ENCODE data around the gene ARL6IP5.

ARL6IP5 gene

DNA sequence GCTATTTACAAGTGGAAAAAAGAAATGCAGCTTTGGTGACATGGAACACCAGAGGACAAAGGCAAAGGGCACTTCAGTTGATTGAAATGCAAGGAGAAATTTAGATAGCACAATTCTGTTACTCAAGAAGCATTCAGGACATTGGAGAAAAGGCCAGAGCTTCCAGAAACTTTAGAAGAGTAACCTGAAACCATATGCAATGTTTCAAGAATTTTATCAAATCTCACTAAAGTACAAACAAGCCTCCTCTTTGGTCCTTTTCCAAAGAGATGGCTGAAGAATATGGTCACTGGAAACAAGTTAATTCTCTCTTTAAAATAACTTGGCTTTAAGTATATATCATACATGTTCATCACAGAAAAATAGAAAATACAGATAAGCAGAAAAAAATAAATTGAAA is 52.3 kb downstream of the ARL6IP5 start:
- POLR2A ChIA-PET, result no interaction called here
- TF ChIP-seq FOXA1 (IDR thresholded peaks at IDR 0.05) (no peak), FOXM1 (IDR thresholded peaks at IDR 0.05; ENCODE audit: borderline replicate concordance) (no peak), ELF4 (IDR thresholded peaks at IDR 0.05) (no peak), CTBP1 (IDR thresholded peaks at IDR 0.05; ENCODE audit: borderline replicate concordance) (no peak), ARNT (IDR thresholded peaks at IDR 0.05) (no peak), LEF1 (IDR thresholded peaks at IDR 0.05; ENCODE audit: borderline replicate concordance) (no peak), TARDBP (IDR thresholded peaks at IDR 0.05) (no peak)
- CTCF ChIA-PET, result interaction anchor here (0.7 to 0.9 kb wide), 2 partner anchors 16 to 25 kb away, joined by 3 to 4 read pairs; no protein-coding TSS in a partner anchor
- no peak for DNase-seq (ENCODE audit: extremely low spot score)

DNA sequence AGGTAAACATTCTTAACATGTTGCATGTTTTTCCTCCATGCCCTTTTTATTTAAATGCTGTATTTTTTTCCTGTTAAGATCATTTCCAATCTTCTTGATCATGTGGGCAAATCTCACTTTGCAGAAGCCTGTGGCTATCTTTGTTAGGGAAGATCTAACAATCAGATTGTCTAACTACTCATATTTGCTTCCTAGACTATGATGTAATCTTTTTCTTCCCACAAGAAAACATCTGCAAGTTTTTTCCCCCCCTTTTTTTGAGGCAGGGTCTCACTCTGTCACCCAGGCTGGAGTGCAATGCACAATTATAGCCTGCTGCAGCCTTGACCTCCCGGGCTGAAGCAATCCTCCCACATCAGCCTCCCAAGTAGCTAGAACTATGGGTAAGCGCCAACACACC is 52.7 kb downstream of the ARL6IP5 start:
- POLR2A ChIA-PET, result no interaction called here
- TF ChIP-seq ELF4 (IDR thresholded peaks at IDR 0.05) (no peak), TARDBP (IDR thresholded peaks at IDR 0.05) (no peak), SP1 (IDR thresholded peaks at IDR 0.05) (no peak), ARNT (IDR thresholded peaks at IDR 0.05) (no peak), HDGF (IDR thresholded peaks at IDR 0.05; ENCODE audit: borderline replicate concordance) (no peak), FOXM1 (IDR thresholded peaks at IDR 0.05; ENCODE audit: borderline replicate concordance) (no peak), BHLHE40 (IDR thresholded peaks at IDR 0.05; ENCODE audit: borderline replicate concordance) (no peak), NFRKB (IDR thresholded peaks at IDR 0.05) (no peak), SUZ12 (IDR thresholded peaks at IDR 0.05) (no peak), L3MBTL2 (conservative IDR thresholded peaks at IDR 0.05) (no peak), CTBP1 (IDR thresholded peaks at IDR 0.05; ENCODE audit: borderline replicate concordance) (no peak), LEF1 (IDR thresholded peaks at IDR 0.05; ENCODE audit: borderline replicate concordance) (no peak), FOXK2 (IDR thresholded peaks at IDR 0.05) (no peak), FOXA1 (IDR thresholded peaks at IDR 0.05) (no peak), ZNF384 (IDR thresholded peaks at IDR 0.05) (no peak)
- TF ChIP-seq, protein P1, sequence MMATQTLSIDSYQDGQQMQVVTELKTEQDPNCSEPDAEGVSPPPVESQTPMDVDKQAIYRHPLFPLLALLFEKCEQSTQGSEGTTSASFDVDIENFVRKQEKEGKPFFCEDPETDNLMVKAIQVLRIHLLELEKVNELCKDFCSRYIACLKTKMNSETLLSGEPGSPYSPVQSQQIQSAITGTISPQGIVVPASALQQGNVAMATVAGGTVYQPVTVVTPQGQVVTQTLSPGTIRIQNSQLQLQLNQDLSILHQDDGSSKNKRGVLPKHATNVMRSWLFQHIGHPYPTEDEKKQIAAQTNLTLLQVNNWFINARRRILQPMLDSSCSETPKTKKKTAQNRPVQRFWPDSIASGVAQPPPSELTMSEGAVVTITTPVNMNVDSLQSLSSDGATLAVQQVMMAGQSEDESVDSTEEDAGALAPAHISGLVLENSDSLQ (IDR thresholded peaks at IDR 0.05), result no peak
- DNase-seq (ENCODE audit: extremely low spot score), result no peak
- CTCF ChIA-PET, result interaction anchor here (0.7 kb wide), 1 partner anchor 16 kb away, joined by 4 read pairs; no protein-coding TSS in a partner anchor

DNA sequence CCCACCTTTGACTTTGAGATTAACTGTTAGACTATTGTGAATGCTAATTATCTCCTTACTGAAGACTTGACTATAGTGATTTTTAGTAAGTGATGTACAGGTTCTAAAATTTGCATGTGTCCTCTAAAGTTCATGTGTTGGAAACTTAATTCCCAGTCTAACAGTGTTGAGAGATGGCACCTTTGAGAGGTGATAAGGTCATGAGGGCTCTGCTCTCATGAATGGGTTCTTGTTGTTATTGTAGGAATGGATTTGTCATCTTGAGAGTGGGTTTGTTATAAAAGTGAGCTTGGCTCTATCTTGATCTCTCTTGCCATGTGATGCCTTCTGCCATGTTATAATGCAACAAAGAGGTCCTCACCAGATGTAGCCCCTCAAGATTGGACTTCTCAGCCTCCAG is 56.6 kb downstream of the ARL6IP5 start:
- TF ChIP-seq CTBP1 (IDR thresholded peaks at IDR 0.05; ENCODE audit: borderline replicate concordance) (no peak), ZNF384 (IDR thresholded peaks at IDR 0.05) (no peak), BHLHE40 (IDR thresholded peaks at IDR 0.05; ENCODE audit: borderline replicate concordance) (no peak), FOXA1 (IDR thresholded peaks at IDR 0.05) (no peak), ARNT (IDR thresholded peaks at IDR 0.05) (no peak), LEF1 (IDR thresholded peaks at IDR 0.05; ENCODE audit: borderline replicate concordance) (no peak), SP1 (IDR thresholded peaks at IDR 0.05) (no peak), FOXK2 (IDR thresholded peaks at IDR 0.05) (no peak), HDGF (IDR thresholded peaks at IDR 0.05; ENCODE audit: borderline replicate concordance) (no peak), TARDBP (IDR thresholded peaks at IDR 0.05) (no peak), ELF4 (IDR thresholded peaks at IDR 0.05) (no peak), FOXM1 (IDR thresholded peaks at IDR 0.05; ENCODE audit: borderline replicate concordance) (no peak), SUZ12 (IDR thresholded peaks at IDR 0.05) (no peak), L3MBTL2 (conservative IDR thresholded peaks at IDR 0.05) (no peak), NFRKB (IDR thresholded peaks at IDR 0.05) (no peak)
- TF ChIP-seq, protein P1 (IDR thresholded peaks at IDR 0.05), result no peak
- no peak for DNase-seq (ENCODE audit: extremely low spot score)
- ChIA-PET POLR2A (no interaction called here), CTCF (interaction anchor here (0.7 kb wide), 1 partner anchor 20 kb away, joined by 3 read pairs; no protein-coding TSS in a partner anchor)

DNA sequence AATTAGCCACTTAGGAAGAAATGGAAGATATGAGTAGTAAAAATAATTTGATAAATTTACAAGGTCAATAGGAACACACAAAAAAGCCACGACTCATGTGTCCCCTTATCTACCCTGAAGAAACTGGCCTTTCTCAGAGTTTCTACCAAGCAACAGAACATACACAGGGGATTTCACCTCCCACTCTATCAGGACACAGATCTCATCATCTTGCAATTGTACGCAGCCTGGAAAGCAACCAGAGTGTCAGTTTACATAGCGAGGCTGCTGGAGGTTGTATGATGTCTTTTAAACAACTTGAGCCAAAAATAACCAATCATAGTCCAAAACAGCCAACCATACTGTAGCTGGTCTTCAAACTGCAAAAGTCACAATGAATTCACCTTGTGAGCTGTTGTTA is 57.4 kb downstream of the ARL6IP5 start:
- ChIA-PET POLR2A (no interaction called here), CTCF (no interaction called here)
- TF ChIP-seq ELF4 (IDR thresholded peaks at IDR 0.05) (no peak), ARNT (IDR thresholded peaks at IDR 0.05) (no peak), LEF1 (IDR thresholded peaks at IDR 0.05; ENCODE audit: borderline replicate concordance) (no peak), ZNF384 (IDR thresholded peaks at IDR 0.05) (no peak), FOXA1 (IDR thresholded peaks at IDR 0.05) (no peak), BHLHE40 (IDR thresholded peaks at IDR 0.05; ENCODE audit: borderline replicate concordance) (no peak), CTBP1 (IDR thresholded peaks at IDR 0.05; ENCODE audit: borderline replicate concordance) (no peak), SP1 (IDR thresholded peaks at IDR 0.05) (no peak), FOXK2 (IDR thresholded peaks at IDR 0.05) (no peak), FOXM1 (IDR thresholded peaks at IDR 0.05; ENCODE audit: borderline replicate concordance) (no peak), HDGF (IDR thresholded peaks at IDR 0.05; ENCODE audit: borderline replicate concordance) (no peak), NFRKB (IDR thresholded peaks at IDR 0.05) (no peak), L3MBTL2 (conservative IDR thresholded peaks at IDR 0.05) (no peak), TARDBP (IDR thresholded peaks at IDR 0.05) (no peak), SUZ12 (IDR thresholded peaks at IDR 0.05) (no peak)
- TF ChIP-seq, protein P1 (IDR thresholded peaks at IDR 0.05), result no peak
- DNase-seq (ENCODE audit: extremely low spot score), result no peak

DNA sequence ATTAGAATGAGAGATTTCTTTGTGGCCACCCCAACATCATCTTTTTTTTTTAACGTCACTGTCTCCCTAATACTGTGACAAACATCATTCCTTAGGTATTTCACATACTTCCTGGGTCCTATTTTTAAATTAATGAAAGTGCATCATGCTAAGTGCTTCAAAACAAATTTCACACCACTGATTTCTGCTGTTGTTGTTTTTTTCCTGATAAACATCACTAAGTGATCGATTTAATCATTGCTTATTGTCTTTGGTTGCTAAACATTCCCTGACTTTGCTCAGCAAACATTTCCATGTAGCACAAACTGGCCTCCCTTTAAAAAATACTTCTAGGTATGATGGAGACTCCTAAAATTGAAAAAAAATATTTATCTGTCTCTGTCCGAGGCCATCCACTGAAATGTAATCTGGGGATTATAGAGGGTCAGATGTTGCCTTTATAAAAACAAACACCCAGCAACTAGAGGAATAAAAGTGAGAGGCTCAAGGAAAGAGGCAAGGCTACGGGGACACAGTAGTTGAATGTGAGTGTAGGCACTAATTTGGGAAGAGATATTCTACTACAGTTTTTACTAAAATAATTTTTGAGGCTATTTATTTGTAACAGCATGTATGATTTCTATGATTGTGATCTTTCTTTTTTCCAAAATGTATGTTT is 58.2 kb downstream of the ARL6IP5 start:
- ChIA-PET POLR2A (no interaction called here), CTCF (no interaction called here)
- DNase-seq (ENCODE audit: extremely low spot score), result no peak
- TF ChIP-seq ARNT (IDR thresholded peaks at IDR 0.05), result no peak
- no peak for TF ChIP-seq CTBP1 (IDR thresholded peaks at IDR 0.05; ENCODE audit: borderline replicate concordance)
- no peak for TF ChIP-seq L3MBTL2 (conservative IDR thresholded peaks at IDR 0.05)
- TF ChIP-seq NFRKB (IDR thresholded peaks at IDR 0.05), result no peak
- no peak for TF ChIP-seq FOXA1 (IDR thresholded peaks at IDR 0.05)
- TF ChIP-seq LEF1 (IDR thresholded peaks at IDR 0.05; ENCODE audit: borderline replicate concordance), result no peak
- TF ChIP-seq BHLHE40 (IDR thresholded peaks at IDR 0.05; ENCODE audit: borderline replicate concordance), result no peak
- no peak for TF ChIP-seq HDGF (IDR thresholded peaks at IDR 0.05; ENCODE audit: borderline replicate concordance)

DNA sequence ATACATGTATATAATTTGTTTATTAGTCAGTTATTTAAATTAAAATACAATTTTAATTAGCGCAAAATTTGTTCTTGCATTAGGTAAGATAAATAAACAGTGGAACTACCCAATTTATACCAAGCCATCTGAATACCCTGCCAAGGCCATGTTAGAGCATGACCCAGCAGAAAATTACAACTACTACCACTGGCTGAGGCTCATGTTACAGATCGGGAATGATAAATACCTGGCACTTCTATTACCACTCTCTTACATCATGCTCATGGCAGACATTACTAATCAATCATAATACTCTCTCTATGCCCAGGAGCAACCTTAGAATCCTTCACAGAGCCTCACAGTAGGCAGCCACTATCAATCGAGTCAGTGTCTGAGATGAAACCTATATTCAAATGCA is 58.9 kb downstream of the ARL6IP5 start:
- POLR2A ChIA-PET, result no interaction called here
- CTCF ChIA-PET, result no interaction called here
- no peak for TF ChIP-seq LEF1 (IDR thresholded peaks at IDR 0.05; ENCODE audit: borderline replicate concordance)
- TF ChIP-seq SP1 (IDR thresholded peaks at IDR 0.05), result no peak
- TF ChIP-seq, protein P1 (IDR thresholded peaks at IDR 0.05), result peak; percentile 87
- TF ChIP-seq CTBP1 (IDR thresholded peaks at IDR 0.05; ENCODE audit: borderline replicate concordance), result 0 out of 2 replicates have a peak, but pooled peaks have one; percentile 28
- DNase-seq (ENCODE audit: extremely low spot score), result peak; percentile 56
